ENCODE measurements around the gene HORMAD2.

The HORMAD2 gene

DNA sequence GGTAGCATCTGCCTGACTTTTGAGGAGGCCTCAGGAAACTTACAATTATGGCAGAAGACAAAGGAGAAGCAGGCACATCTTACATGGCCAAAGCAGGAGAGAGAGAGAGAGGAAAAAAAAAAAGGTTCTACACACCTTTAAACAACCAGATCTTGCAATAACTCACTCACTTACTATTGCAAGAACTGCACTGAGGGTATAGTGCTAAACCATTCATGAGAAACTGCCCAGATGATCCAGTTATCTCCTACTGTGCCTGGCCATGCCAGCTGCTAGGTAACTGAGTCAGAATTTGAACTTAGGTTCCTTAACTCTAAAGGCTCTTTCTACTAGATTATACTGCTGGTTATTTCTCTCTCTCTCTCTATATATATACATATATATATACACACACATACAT is 7.3 kb downstream of the HORMAD2 start:
- no peak for TF ChIP-seq TEAD4 (IDR thresholded peaks at IDR 0.05)

- TF ChIP-seq TCF12 (IDR thresholded peaks at IDR 0.05; ENCODE audit: low read depth) (no peak), RAD21 (IDR thresholded peaks at IDR 0.05; ENCODE audit: low read depth) (no peak), CREB1 (IDR thresholded peaks at IDR 0.05; ENCODE audit: low read depth) (no peak), TEAD4 (IDR thresholded peaks at IDR 0.05) (no peak), USF1 (IDR thresholded peaks at IDR 0.05) (no peak)
These were observed 8.2 kb downstream of the HORMAD2 start for GRCh38 chr22:30088468-30088867.

- TF ChIP-seq MAX (IDR thresholded peaks at IDR 0.05) (no peak), CEBPB (IDR thresholded peaks at IDR 0.05) (no peak; the same call in 1 of the 2 replicates), TEAD4 (IDR thresholded peaks at IDR 0.05) (no peak), ZBTB7A (IDR thresholded peaks at IDR 0.05; ENCODE audit: low read depth) (no peak), RAD21 (IDR thresholded peaks at IDR 0.05; ENCODE audit: low read depth) (no peak), NFIC (IDR thresholded peaks at IDR 0.05) (no peak), FOXM1 (IDR thresholded peaks at IDR 0.05; ENCODE audit: borderline replicate concordance, low read depth) (no peak), REST (IDR thresholded peaks at IDR 0.05; ENCODE audit: low read depth) (no peak), TAF1 (IDR thresholded peaks at IDR 0.05; ENCODE audit: low read depth) (no peak), CREB1 (IDR thresholded peaks at IDR 0.05; ENCODE audit: low read depth) (no peak), USF1 (IDR thresholded peaks at IDR 0.05) (no peak), EP300 (IDR thresholded peaks at IDR 0.05; ENCODE audit: borderline replicate concordance) (no peak), YY1 (IDR thresholded peaks at IDR 0.05; ENCODE audit: low read depth) (no peak), TCF12 (IDR thresholded peaks at IDR 0.05; ENCODE audit: low read depth) (no peak), EGR1 (IDR thresholded peaks at IDR 0.05) (no peak)
These were observed 9.4 kb downstream of the HORMAD2 start for GRCh38 chr22:30089655-30089974.

DNA sequence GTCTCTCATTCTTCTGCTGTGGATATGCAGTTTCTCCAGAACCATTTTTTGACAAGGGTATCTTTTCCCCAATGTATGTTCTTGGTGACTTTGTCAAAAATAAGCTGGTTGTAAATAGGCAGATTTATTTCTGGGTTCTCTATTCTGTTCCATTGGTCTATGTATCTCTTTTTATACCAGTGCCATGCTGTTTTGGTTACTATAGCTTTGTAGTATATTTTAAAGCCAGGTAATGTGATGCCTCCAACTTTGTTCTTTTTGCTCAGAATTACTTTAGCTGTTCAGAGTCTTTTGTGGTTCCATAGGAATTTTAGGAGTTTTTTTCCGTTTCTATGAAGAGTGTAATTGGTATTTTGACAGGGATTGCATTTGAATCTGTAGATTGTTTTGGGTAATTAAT is 12.4 kb downstream of the HORMAD2 start:
- no peak for TF ChIP-seq TAF1 (IDR thresholded peaks at IDR 0.05; ENCODE audit: low read depth)
- TF ChIP-seq CEBPB (IDR thresholded peaks at IDR 0.05): no peak
- TF ChIP-seq TCF12 (IDR thresholded peaks at IDR 0.05; ENCODE audit: low read depth): no peak
- no peak for TF ChIP-seq USF1 (IDR thresholded peaks at IDR 0.05)
- no peak for TF ChIP-seq ZBTB7A (IDR thresholded peaks at IDR 0.05; ENCODE audit: low read depth)
- TF ChIP-seq RAD21 (IDR thresholded peaks at IDR 0.05; ENCODE audit: low read depth): no peak
- no peak for TF ChIP-seq YY1 (IDR thresholded peaks at IDR 0.05; ENCODE audit: low read depth)
- TF ChIP-seq EP300 (IDR thresholded peaks at IDR 0.05; ENCODE audit: borderline replicate concordance): no peak

DNA sequence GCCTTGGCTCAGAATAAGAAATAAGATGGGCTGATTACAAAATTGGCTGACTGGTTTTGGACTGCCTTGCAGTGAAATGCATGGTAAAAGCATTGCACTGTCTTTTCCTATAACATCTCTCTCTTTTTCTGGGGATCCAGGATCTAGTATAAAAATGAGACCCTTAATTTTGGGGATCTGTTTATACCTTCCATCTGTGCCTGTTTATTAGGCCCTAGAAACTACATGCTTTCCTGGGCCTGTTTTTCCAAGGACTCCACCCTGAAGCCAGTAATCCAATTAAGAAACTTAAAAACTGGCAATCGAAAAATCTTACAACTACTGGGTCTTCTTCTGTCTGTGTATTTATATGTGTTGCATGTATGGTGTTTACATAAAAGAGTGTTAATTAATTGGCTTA is 14.5 kb downstream of the HORMAD2 start:
- TF ChIP-seq ZBTB7A (IDR thresholded peaks at IDR 0.05; ENCODE audit: low read depth) (no peak), CREB1 (IDR thresholded peaks at IDR 0.05; ENCODE audit: low read depth) (no peak), FOXM1 (IDR thresholded peaks at IDR 0.05; ENCODE audit: borderline replicate concordance, low read depth) (no peak), NFIC (IDR thresholded peaks at IDR 0.05) (no peak), EP300 (IDR thresholded peaks at IDR 0.05; ENCODE audit: borderline replicate concordance) (no peak), USF1 (IDR thresholded peaks at IDR 0.05) (no peak), RAD21 (IDR thresholded peaks at IDR 0.05; ENCODE audit: low read depth) (no peak), CEBPB (IDR thresholded peaks at IDR 0.05) (no peak)

DNA sequence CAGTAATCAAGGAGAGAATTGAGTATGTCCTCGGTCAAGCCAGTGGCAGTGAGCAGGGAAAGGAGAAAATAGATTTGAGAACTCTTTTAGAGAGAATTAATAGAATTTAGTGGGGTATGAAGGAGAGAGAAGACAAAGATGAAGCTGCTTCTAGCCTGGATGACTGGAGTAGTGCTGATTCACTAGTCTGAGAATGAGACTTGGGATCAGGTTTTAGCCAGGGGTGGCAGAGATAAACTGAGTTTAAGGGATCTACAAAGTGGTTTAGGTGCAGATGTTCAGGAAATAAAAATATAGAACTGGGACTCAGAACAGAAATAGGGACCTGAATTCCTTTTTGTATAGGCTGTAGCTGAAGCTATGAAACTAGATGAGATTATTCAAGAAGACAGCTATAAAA is 17.6 kb downstream of the HORMAD2 start:
- TF ChIP-seq EP300 (IDR thresholded peaks at IDR 0.05; ENCODE audit: borderline replicate concordance) (no peak), EGR1 (IDR thresholded peaks at IDR 0.05) (no peak), NFIC (IDR thresholded peaks at IDR 0.05) (no peak), REST (IDR thresholded peaks at IDR 0.05; ENCODE audit: low read depth) (no peak), FOXM1 (IDR thresholded peaks at IDR 0.05; ENCODE audit: borderline replicate concordance, low read depth) (no peak), RAD21 (IDR thresholded peaks at IDR 0.05; ENCODE audit: low read depth) (no peak)
